Inflammatory macrophage (primary cell): Measurements from ENCODE around the gene CSRNP3.

Experiments used
- DNase-seq, 2 donors: peaks; one replicate each; pipeline ENCODE4 v3.0.0-alpha.2; 2020 to 2022

CSRNP3 gene

DNA sequence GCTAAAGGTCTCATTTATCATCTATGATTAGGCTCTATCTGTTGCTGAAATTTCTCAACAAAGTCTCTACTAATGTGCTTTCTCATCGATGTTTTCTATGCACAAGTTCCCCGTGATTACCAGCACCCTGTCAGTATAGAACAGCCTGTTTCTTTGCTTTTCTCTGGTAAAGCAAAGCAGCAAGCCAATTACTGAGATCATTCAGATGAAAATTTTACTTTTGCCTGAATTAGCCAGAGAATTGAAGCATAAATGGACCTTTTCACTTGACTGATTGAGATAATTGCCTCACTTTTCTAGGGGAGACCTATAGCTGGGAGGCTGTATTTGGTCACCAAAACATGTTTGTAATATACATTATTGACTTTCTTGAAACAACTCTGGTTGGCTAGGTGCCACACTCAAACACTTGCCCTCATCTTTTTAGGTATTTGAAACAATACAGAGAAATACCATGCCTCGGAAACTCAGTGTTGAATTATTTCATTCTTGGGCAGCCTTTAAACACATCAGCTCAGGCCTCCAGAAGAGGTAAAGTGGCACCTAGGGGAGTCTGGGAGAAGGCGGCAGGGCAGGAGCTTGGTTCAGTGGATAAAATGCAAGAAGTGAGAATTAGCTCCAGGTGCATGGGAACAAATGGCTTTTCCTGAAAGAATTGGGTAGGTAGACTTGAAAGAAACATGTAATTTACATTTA is 228.4 kb downstream of the CSRNP3 start:
- DNase-seq: no peak

DNA sequence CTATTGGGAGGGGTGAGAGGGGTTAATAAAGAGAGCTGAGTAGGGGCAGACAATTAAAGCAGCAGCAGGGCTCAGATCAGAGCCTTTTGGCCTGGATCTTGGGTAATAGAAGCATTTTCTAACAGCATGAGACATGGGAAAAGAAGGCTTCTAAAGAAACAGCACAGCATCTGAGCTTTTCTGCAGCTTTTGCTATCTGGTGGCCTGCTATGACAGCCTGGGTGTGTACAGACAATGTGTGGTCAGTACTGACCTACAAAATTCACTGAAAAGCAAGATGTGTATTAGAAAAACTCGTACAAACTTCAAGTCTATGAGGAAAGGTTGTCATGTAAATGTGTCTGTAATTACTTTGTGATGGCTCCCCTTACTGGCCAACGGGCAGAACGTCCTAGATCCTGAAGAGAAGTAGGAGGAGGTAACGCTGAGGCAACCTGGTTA is 229.0 kb downstream of the CSRNP3 start:
- peak; percentile 13 to 15 for DNase-seq

DNA sequence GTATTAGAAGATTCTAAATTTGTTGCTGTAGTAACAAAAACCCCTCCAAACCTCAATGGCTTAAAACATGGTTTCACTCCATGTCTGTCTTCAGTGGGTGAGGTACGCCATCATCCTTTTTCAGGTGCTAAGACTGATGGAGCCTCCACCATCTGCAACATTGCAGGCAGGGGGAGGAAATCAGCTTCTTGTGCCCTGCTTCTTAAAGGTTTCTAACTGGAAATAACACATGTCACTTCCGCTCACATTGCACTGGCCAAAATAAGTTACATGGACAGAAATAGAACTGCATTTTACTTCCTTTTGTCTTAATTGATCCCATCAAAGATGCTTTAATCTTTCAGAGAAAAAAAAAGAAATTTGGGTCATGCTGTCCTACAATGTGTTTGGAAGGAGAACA is 230.4 kb downstream of the CSRNP3 start:
- DNase-seq: no peak

DNA sequence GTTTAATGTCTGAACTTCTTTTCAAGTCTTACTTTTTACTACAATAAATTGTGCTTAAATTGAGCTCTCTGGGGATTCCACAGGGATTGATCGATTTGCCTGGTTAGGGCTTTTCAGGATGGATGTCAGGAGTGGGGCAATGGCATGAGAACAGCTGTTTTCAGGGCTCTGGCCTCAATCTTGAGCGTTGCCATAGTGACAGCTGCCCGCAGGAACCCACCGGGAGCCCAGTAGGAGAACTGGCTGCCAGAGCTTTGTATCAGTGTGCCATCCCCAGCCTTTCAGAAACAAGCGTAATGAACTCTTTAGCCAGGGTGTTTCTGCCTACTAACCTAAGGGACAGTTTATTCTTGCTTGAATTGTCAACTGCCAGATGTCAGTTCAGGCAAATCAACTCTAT is 231.0 kb downstream of the CSRNP3 start:
- no peak for DNase-seq

DNA sequence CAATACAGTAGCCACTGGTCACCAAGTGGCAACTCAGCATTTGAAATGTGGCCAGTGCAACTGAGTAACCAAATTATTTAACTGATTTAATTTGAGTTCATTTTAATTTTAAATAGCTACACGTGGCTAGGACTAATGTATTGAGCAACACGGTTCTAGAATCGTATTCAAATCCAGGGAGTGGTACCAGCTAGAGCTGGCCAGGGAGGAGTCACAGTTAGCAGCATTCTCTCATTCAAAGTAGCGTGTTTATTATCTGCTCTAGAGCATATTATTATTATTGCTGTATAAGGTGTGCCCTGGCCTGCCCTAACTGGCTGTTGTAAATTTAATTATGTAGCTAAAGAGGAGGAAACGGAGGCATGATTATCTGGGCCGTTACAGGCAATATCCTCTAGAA is 231.6 kb downstream of the CSRNP3 start:
- DNase-seq: no peak

DNA sequence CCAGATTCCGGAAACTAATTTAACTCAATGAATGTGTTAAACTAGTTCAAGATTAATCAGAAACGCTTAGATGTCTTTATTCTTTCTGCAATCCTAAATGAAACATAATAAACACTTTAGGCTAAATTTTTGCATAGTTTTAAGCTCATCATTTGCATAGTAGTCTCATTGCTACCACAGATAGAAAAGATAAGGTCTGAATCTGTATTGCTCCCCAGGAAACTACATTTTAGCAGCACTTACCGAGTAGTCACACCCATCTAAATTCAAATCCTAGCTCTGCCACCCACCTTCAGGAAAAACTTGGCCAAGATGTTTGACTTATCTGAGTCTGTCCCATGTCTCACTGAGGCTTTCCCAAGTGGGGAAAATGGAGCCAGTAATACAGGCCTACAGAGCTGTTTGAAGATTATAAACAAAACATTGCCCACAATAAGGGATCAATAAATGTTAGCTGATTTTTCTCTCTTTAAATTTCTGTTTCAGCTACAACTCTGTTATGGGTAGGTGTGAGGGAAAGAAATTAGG is 237.5 kb downstream of the CSRNP3 start:
- DNase-seq: no peak

DNA sequence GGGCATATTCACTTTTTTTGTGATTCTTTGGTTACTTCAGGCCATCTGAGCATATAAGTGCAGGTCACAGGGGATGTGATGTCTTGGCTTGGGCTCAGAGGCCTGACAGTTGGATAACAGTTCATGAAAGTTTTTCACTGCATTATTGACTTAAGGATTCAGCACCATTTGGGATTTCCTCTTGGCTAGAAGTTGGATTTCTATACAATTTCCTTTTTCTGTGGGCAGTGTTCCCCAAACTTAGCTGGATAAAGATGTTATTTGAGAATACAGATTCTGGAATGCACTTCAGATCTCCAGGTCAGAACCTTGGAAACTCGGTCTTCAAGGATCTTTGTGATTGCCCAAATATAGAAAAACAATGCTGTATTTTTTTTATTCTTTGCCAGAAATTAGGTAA is 246.6 kb downstream of the CSRNP3 start:
- no peak for DNase-seq

DNA sequence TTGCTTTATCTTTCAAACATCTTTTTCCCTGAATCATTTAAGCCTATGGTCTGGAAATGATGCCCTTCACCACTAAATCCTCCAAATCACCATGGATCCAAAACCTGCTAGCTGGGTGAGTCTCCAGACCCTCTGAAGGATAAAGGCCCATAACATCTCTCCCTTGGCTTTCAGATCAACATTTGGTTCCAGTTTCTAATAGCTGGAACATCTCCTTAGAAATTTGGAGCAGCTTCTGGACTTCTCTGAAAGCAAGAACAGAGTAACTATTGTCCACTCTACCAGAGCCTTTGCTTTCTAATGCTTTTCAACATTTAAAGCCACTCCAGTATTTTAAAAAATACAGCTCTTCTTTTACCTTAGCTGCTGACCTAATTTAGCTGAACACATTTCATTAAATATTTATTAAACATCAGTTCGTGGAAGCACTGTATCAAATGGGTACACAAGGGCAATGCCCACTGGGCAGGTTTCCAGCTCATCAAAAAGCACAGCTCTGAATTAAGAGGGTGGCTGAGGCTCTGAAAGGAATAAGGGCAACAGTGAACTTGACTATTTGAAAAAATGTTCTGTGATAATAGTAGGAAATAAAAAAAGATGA is 249.2 kb downstream of the CSRNP3 start:
- no peak for DNase-seq

DNA sequence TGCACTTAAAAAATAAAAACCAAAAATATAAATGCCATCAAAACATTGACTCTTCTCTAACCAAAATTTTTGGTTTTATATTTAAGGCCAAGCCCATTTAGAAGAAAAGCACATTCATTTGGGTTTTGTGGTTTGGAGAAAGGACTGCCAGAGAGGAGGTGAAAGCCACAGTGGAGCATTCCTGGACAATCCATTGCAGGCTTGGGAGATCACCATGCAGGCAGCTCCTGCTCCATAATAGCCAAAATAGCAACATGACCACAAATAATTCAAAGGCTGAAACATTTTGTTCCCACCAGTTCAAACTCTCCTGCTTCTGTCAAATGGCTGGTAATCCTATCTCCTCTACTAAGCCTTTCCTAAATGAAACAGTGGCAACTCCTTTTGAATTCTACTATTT is 251.0 kb downstream of the CSRNP3 start:
- no peak for DNase-seq

DNA sequence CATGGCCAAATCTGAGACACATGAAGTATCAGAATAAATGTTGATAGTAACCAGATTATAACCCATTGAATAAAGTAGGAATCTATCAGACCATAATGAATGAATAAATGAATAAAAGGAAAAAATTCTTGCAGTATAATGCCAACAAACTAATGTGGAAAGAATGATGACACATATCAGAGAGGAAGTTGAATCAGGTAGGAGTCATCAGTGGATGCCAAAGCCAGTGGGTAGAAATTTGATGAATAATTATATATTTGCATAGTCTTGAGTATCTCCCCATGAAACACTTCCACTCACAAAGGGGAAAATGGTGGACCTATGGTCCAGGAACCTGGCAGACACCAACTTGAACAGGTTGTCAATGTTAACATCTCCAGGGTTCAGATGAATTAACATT is 255.9 kb downstream of the CSRNP3 start:
- no peak for DNase-seq
